Lung microvascular endothelial cell (primary cell): ENCODE results near the gene GYPA. TPM values are rescaled to one million over a fixed set of nuclear protein-coding genes. Genes with fewer than 3 reads are reported as not detected.
"Not testable (repeated sequence)": the region's sequence is repeated elsewhere in the genome, so short reads cannot be mapped to it uniquely, and the experiment has no call there.

Source experiments
- DNase-seq, 2 donors: peaks; one replicate each; pipeline versions ENCODE4 v3.0.0 to v3.0.0-alpha.2; 2010; ENCODE audit warnings: low read depth in 2 of 2
- total RNA-seq: library from RNA; depleted of rRNA; stranded (reverse); fragments of >200 nt; gene quantifications from 2 replicates; pipeline ENCODE4 v1.2.1, GENCODE V29; 2014

The GYPA gene
- total RNA-seq, 1 donor from 2014 or later = not detected

GRCh38 chr4:144129336-144129875 is 11.1 kb downstream of the GYPA start:
- DNase-seq = not testable (repeated sequence)

- not testable (repeated sequence) for DNase-seq
Measured at GRCh38 chr4:144128709-144129320, 11.7 kb downstream of the GYPA start.

DNA sequence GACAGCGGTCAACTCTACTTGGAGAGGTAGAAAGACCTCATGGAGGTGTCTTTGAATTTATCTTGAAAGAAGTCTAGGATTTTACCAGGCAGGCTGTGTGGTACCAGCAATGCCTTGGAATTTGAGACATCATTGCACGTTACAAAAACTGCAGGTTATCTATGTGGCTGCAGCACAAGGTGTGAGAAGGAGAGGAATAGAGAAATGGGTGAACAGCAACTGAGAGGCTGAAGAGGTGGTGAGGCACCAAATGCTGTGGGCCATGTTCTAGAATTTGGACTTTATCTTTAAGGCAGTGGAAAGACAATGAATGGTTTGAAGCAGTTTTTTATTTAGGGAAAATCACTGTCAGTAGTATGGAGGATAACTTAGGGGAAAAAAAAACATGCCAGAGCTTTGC is 15.4 kb downstream of the GYPA start:
- DNase-seq = not testable (repeated sequence)

GRCh38 chr4:144123982-144124635 is 16.4 kb downstream of the GYPA start:
- not testable (repeated sequence) for DNase-seq

GRCh38 chr4:144123269-144123668 is 17.2 kb downstream of the GYPA start:
- not testable (repeated sequence) for DNase-seq

GRCh38 chr4:144119752-144120151 is 20.8 kb downstream of the GYPA start:
- DNase-seq = not testable (repeated sequence)

GRCh38 chr4:144115519-144115918 is 25.0 kb downstream of the GYPA start:
- no peak for DNase-seq

DNA sequence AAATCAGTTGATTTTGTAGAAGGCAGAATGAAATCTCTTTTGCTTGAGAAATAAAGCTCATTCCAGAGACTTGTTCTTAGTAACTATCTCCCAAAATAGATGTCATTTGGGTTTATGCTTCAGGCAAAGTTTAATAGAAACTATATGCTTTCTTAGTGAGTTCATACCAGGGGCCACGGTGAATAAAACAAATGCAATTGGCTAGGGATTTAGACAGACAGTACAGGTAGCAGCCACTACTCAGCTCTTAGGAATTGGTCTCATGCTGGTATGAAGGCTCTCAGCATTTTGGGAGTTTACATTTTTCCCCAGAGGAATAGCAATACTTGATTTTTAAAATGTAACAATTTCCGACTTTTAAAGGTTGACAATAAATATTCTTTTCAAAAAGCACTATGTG is 27.0 kb downstream of the GYPA start:
- DNase-seq = no peak

DNA sequence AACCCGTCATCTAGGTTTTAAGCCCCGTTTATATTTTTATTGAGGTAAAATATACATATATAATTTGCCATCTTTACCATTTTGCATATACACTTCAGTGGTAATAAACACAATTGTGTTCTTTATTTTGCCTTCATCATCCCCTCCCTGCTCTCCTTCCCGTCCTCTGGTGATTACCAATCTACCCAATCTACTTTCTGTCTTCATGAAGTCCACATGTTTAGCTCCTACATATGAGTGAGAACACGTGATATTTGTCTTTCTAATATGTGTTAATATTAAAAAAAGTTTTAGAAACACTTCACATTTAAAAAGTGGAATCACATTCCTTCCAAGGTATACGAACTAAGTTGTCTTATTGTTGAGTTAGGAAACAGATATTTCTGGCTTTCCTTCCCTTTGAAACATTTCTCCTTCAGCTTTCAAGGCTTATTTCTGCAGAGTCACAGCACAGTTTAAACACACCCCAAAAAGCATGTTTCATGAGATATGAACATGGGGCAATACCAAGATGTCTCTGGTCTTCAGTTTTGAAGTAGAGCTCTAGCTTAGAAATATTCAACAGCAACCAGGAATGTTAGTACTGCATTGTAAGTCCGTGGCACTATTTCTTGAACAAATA is 35.9 kb downstream of the GYPA start:
- no peak for DNase-seq

- DNase-seq = not testable (repeated sequence)
Measured at GRCh38 chr4:144097776-144098175, 42.7 kb downstream of the GYPA start.

- DNase-seq = not testable (repeated sequence)
Measured at GRCh38 chr4:144093995-144094394, 46.5 kb downstream of the GYPA start.

DNA sequence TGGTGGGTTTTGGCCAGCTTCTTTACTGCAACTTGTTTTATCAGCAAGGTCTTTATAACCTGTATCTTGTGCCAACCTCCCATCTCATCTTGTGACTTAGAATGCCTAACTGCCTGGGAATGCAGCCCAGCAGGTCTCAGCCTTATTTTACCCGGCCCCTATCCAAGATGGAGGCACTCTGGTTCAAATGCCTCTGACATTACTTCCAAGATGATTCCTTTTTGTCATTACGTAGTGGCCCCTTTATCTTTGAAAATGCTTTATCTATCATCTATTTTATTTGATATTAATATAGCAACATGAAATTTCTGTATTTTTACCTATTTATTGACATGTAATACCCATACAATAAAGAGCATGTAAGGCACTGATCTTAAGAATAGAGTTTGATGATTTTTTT is 49.3 kb downstream of the GYPA start:
- not testable (repeated sequence) for DNase-seq

- no peak for DNase-seq
Measured at GRCh38 chr4:144090744-144091143, 49.8 kb downstream of the GYPA start.

DNA sequence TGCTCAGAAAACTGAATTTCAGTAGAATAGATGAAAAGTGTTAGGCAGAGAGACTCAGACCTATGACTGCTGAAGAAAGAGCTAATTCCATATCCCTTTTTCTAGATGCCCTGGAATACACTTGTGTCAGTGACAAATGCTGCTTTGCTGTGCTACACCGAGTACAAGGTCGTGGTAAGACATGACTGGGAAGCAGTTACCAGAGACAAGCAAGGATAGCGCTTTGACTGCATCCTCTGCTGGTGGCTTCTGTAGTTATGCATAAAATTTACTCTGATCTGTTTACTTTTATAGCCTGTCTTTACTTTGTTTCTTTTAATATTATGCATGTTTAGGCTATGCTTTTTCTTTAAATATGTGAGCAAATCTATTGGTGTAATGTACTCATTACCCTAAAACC is 58.5 kb downstream of the GYPA start:
- not testable (repeated sequence) for DNase-seq

DNA sequence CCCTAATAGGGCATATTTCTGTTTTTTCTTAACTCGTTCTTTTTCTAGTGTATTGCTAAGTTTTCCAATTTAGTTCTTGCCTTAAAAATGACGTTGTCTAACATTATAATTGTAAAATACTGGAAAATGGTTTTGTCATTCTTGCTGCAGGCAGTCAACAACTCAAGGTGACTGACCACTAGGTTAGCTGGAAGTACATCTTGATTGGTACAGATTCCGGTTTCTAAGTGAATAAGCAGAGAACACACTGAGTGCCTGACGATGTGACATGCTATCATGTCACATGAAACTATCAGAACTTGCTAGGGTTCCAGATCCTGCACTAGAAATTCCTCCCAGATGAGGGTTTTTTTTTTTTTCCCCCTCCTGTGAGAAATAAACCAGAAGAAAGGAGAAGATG is 60.4 kb downstream of the GYPA start:
- DNase-seq = not testable (repeated sequence)

DNA sequence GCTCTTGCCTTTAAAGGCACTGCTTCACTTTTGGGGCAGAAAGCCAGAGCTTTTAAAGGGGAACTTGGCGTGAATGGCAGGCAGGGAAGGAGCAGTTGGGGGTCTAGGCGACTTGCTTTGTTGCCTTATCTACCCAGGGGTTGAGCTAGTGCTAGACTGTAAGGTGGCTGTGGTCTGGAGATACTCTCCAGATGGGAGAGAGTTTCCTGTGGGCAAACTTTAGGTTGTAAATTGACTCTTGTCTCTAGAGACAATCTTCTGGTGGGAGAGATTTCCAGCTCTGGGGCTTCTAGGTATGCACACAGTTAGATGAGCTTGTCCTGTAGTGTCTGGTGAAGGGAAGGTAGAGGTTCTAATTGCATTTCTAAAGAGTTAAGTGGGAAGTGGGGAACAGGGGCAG is 61.8 kb downstream of the GYPA start:
- DNase-seq = not testable (repeated sequence)

DNA sequence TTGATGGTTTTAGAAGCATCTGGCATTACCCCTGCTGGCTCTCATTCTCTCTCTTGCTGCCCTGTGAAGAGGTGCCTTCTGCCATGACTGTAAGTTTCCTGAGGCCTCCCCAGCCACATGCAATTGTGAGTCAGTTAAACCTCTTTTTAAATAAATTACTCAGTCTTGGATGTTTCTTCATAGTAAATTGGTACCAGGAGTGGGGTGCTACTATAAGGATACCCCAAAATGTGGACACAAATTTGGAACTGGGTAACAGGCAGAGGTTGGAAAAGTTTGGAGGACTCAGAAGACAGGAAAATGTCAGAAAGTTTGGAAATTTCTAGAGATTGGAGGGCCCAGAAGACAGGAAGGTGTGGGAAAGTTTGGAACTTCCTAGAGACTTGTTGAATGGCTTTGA is 79.0 kb downstream of the GYPA start:
- not testable (repeated sequence) for DNase-seq

- DNase-seq = not testable (repeated sequence)
Measured at GRCh38 chr4:144060234-144060859, 80.2 kb downstream of the GYPA start.
